SK-N-SH (cell line): ENCODE measurements around the gene ADPRHL1. TPM values are rescaled to one million over a fixed set of nuclear protein-coding genes. Genes with fewer than 3 reads are reported as not detected.

Experiments used
- CTCF ChIA-PET: fragments of 300-600, 350-600 bp; formaldehyde crosslinking; extraction: SDS; loops from one replicate; lab custom pipeline; 2021; lab: Yijun Ruan, JAX
- POLR2A ChIA-PET: fragments of 350-600 bp; sonication (Branson Sonifier 250); formaldehyde crosslinking; extraction: SDS; loops from one replicate; lab custom pipeline; 2020; ENCODE audit warnings: antibody characterized with exemption, inconsistent platforms; lab: Yijun Ruan, JAX
- DNase-seq: peaks from one replicate; pipeline ENCODE4 v3.0.0; 2012
- H2AFZ ChIP-seq: fragments of 200-600 bp; sonication (generic); 2 replicates; pipeline ENCODE4 v1.8.1; 2016; ENCODE audit warnings: antibody characterized with exemption, mild to moderate bottlenecking, low read depth
- H3F3A ChIP-seq: fragments of 200-600 bp; sonication (generic); replicated peaks from 2 replicates; pipeline ENCODE3; 2016; ENCODE audit warnings: antibody characterized with exemption, mild to moderate bottlenecking; ENCODE audit not compliant: insufficient read depth
- H3K27ac ChIP-seq, 2 experiments: fragments of 200-500 bp in 1 of 2; fragments of 200-600 bp in 1 of 2; sonication (Bioruptor generic) in 1 of 2; sonication (generic), shearing (Covaris generic) in 1 of 2; 2 replicates each; pipeline versions ENCODE4 v1.5.1 to v1.6.1; 2014 to 2016; ENCODE audit warnings: low read depth in 2 of 2, inconsistent platforms in 1 of 2, low read length in 1 of 2, mild to moderate bottlenecking in 1 of 2, mixed read lengths in 1 of 2
- H3K27me3 ChIP-seq: fragments of 200-600 bp; sonication (generic), shearing (Covaris generic); 2 replicates; pipeline ENCODE4 v1.6.1; 2016; ENCODE audit warnings: mixed run types; ENCODE audit not compliant: insufficient read depth
- H3K36me3 ChIP-seq, 2 experiments: fragments of 200-500 bp in 1 of 2; fragments of 200-600 bp in 1 of 2; sonication (Bioruptor generic) in 1 of 2; sonication (generic) in 1 of 2; replicated peaks in 1 of 2; 2 replicates each; pipeline versions ENCODE3 to v1.5.1; 2014 to 2016; ENCODE audit warnings: low read length in 1 of 2, mild to moderate bottlenecking in 1 of 2; ENCODE audit not compliant: insufficient read depth in 2 of 2, control insufficient read depth in 1 of 2
- H3K4me1 ChIP-seq, 2 experiments: fragments of 200-500 bp in 1 of 2; fragments of 200-600 bp in 1 of 2; sonication (Bioruptor generic) in 1 of 2; sonication (generic), shearing (Covaris generic) in 1 of 2; 2 replicates each; pipeline versions ENCODE4 v1.5.1 to v1.6.1; 2014 to 2016; ENCODE audit warnings: low read depth in 1 of 2, low read length in 1 of 2, mixed run types in 1 of 2; ENCODE audit not compliant: insufficient read depth in 2 of 2, control insufficient read depth in 1 of 2
- H3K4me2 ChIP-seq: fragments of 200-600 bp; sonication (generic), shearing (Covaris generic); 2 replicates; pipeline ENCODE4 v1.6.1; 2017; ENCODE audit warnings: mixed run types
- H3K4me3 ChIP-seq, 2 experiments: fragments of 200-500 bp in 1 of 2; fragments of 200-600 bp in 1 of 2; sonication (Bioruptor generic) in 1 of 2; sonication (generic), shearing (Covaris generic) in 1 of 2; 2 replicates each; pipeline versions ENCODE4 v1.5.1 to v1.8.1; 2014 to 2016; ENCODE audit warnings: low read depth in 2 of 2, inconsistent platforms in 1 of 2, low read length in 1 of 2, mild to moderate bottlenecking in 1 of 2, mixed read lengths in 1 of 2, moderate library complexity in 1 of 2
- H3K79me2 ChIP-seq: fragments of 200-600 bp; sonication (generic); 2 replicates; pipeline ENCODE4 v1.8.1; 2017; ENCODE audit warnings: mild to moderate bottlenecking; ENCODE audit not compliant: insufficient read depth
- H3K9ac ChIP-seq: fragments of 200-600 bp; sonication (generic); 2 replicates; pipeline ENCODE4 v1.6.1; 2017; ENCODE audit warnings: mixed run types
- H3K9me2 ChIP-seq: fragments of 200-600 bp; sonication (generic); 2 replicates; pipeline ENCODE4 v1.6.1; 2017; ENCODE audit warnings: mixed run types
- H3K9me3 ChIP-seq: fragments of 200-600 bp; sonication (generic); 2 replicates; pipeline ENCODE4 v1.6.1; 2017; ENCODE audit warnings: mixed run types, mild to moderate bottlenecking, moderate library complexity
- H4K20me1 ChIP-seq: fragments of 200-600 bp; sonication (generic); 2 replicates; pipeline ENCODE4 v1.6.1; 2017; ENCODE audit warnings: mild to moderate bottlenecking, mixed run types; ENCODE audit not compliant: insufficient read depth
- FOSL2 ChIP-seq: IDR thresholded peaks from 2 replicates; pipeline ENCODE4 v1.4.0; 2012; ENCODE audit warnings: low read depth, mild to moderate bottlenecking, moderate library complexity, borderline replicate concordance
- FOXJ3 ChIP-seq: sonication (generic); formaldehyde crosslinking; IDR thresholded peaks from 2 replicates; pipeline ENCODE4 v1.5.1; 2020; ENCODE audit warnings: mild to moderate bottlenecking, missing genetic modification reagents
- GABPA ChIP-seq: IDR thresholded peaks from 2 replicates; pipeline ENCODE4 v1.4.0; 2012; ENCODE audit warnings: low read depth, mild to moderate bottlenecking
- MXI1 ChIP-seq: IDR thresholded peaks from 2 replicates; pipeline ENCODE4 v1.6.1; 2012; ENCODE audit warnings: mild to moderate bottlenecking, low read depth, low read length, improper control_type of control experiment
- NFIC ChIP-seq: IDR thresholded peaks from 2 replicates; pipeline ENCODE4 v1.4.0; 2012; ENCODE audit warnings: borderline replicate concordance
- NRF1 ChIP-seq: IDR thresholded peaks from 2 replicates; pipeline ENCODE4 v1.6.1; 2012; ENCODE audit warnings: low read depth, mild to moderate bottlenecking, low read length
- RCOR1 ChIP-seq: fragments of 150-350 bp; IDR thresholded peaks from 2 replicates; pipeline ENCODE4 v1.6.1; 2017; ENCODE audit warnings: antibody characterized with exemption, low read length
- RFX5 ChIP-seq: IDR thresholded peaks from 2 replicates; pipeline ENCODE4 v1.6.1; 2012; ENCODE audit warnings: mild to moderate bottlenecking, improper control_type of control experiment, low read length
- SIN3A ChIP-seq: IDR thresholded peaks from 2 replicates; pipeline ENCODE4 v1.6.1; 2012; ENCODE audit warnings: low read depth, mild to moderate bottlenecking, low read length, moderate library complexity, borderline replicate concordance
- TAF1 ChIP-seq: IDR thresholded peaks from 2 replicates; pipeline ENCODE4 v1.6.1; 2012; ENCODE audit warnings: low read depth, mild to moderate bottlenecking, low read length, moderate library complexity, borderline replicate concordance
- TEAD4 ChIP-seq: IDR thresholded peaks from 2 replicates; pipeline ENCODE4 v1.4.0; 2012; ENCODE audit warnings: mild to moderate bottlenecking, borderline replicate concordance; ENCODE audit not compliant: insufficient read depth
- WGBS: methylation state at CpG from one replicate; pipeline ENCODE4 v1.1.6; 2017; ENCODE audit warnings: low lambda C conversion rate; 5-methylcytosine and 5-hydroxymethylcytosine counted together
- polyA plus RNA-seq, 3 experiments: library from polyadenylated mRNA; depleted of rRNA; stranded (reverse); fragments of >200 nt; gene quantifications; 2 replicates each; pipeline ENCODE4 v1.2.3, GENCODE V29; 2012
- TF ChIP-seq, protein P1 (sequence below): fragments of 150-350 bp; IDR thresholded peaks from 2 replicates; pipeline ENCODE4 v1.6.1; 2017; ENCODE audit warnings: antibody characterized with exemption, low read length, low read depth, borderline replicate concordance
- TF ChIP-seq, protein P2 (sequence below): fragments of 150-350 bp; IDR thresholded peaks from 2 replicates; pipeline ENCODE4 v1.6.1; 2016; ENCODE audit warnings: mild to moderate bottlenecking, low read depth, low read length
- TF ChIP-seq, protein P3 (sequence below): IDR thresholded peaks from 2 replicates; pipeline ENCODE4; 2012
- TF ChIP-seq, protein P4 (sequence below): fragments of 200-600 bp; sonication (generic); IDR thresholded peaks from 2 replicates; pipeline ENCODE4 v1.6.1; 2017; ENCODE audit warnings: antibody characterized with exemption, mild to moderate bottlenecking, moderate library complexity

Gene ADPRHL1
- polyA plus RNA-seq, 1 of the 3 experiments (the other 2 are of a cell fraction), result 1.0 TPM

DNA sequence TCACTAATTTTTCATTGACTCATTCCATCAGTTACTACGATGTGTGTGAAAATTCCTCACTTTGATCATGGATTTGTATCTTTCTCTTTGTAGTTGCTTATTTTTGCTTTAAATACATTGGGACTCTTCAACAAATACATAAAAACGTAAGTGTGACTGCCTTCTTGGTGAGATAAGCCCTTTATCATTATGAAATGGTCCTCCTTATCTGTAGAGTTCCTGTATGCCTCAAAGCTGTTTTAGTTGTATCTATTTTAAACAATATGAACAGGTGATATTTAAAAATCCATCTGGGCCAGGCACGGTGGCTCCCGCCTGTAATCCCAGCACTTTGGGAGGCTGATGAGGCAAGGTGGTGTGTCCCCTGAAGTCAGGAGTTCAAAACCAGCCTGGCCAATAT is 25.9 kb upstream of the ADPRHL1 start:
- no peaks in the 10 kb centered on the region for H3F3A ChIP-seq
- H4K20me1 ChIP-seq, result 0 out of 2 replicates have a peak, but pooled peaks cover 6% of the 10 kb centered on the region
- peaks cover 37% of the 10 kb centered on the region; the same call in 1 of the 2 replicates for H3K79me2 ChIP-seq
- CTCF ChIA-PET, result interaction anchor here (1.1 to 3.5 kb wide), 4 partner anchors 10 to 21 kb away, joined by 3 to 21 read pairs (median 8); no protein-coding TSS in a partner anchor
- no peak overlapping the region for H3K27ac ChIP-seq
- H3K9ac ChIP-seq, result no peak overlapping the region
- no peak for TF ChIP-seq GABPA
- no peak for TF ChIP-seq RFX5
- TF ChIP-seq SIN3A, result no peak
- no peaks in the 10 kb centered on the region; a peak in 1 of 4 replicates for H3K4me1 ChIP-seq
- peaks cover 57 to 60% of the 10 kb centered on the region in 2 experiments for H3K36me3 ChIP-seq
- no peaks in the 10 kb centered on the region; the same call in 1 of the 2 replicates for H3K9me3 ChIP-seq
- H3K9me2 ChIP-seq, result no peaks in the 10 kb centered on the region
- H2AFZ ChIP-seq, result no peak overlapping the region
- H3K4me3 ChIP-seq, result no peak overlapping the region
- DNase-seq, result no peak
- no peaks in the 10 kb centered on the region for H3K27me3 ChIP-seq
- POLR2A ChIA-PET, result no interaction called here
- no peak overlapping the region for H3K4me2 ChIP-seq
- 80% methylated on average over 4 of the region's 4 CpGs for WGBS

DNA sequence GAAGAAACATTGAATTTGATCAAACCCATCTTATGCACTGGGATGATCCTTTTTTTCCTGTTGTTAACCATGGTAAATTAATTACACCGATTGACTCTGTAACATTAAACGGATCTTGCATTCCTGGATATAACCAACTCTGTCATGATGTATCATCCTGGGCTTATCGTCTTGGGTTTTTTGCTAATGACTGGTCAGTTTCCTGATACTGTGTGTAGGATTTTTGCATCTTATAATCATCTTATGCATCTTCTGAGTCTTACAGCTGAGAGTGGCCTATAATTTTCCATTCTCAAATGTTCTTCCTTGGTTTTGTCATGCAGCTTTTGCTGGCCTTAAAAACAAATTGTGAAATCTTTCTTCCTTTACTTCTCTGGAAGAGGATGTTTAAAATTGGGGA is 24.4 kb upstream of the ADPRHL1 start:
- Histone ChIP-seq H2AFZ (no peak overlapping the region), H3K27me3 (no peaks in the 10 kb centered on the region), H3K4me2 (no peak overlapping the region), H3K27ac (no peak overlapping the region), H3K36me3 (peaks cover 57% of the 10 kb centered on the region in 2 experiments), H3K9me3 (no peaks in the 10 kb centered on the region; the same call in 1 of the 2 replicates), H3K9ac (no peak overlapping the region), H4K20me1 (no peaks in the 10 kb centered on the region), H3K79me2 (peaks cover 22% of the 10 kb centered on the region; the same call in 1 of the 2 replicates), H3F3A (no peaks in the 10 kb centered on the region), H3K9me2 (no peaks in the 10 kb centered on the region), H3K4me1 (no peaks in the 10 kb centered on the region; a peak in 1 of 4 replicates), H3K4me3 (no peak overlapping the region)
- TF ChIP-seq NRF1 (no peak), MXI1 (no peak), FOXJ3 (CRISPR knock-in tag) (no peak), TEAD4 (no peak), TAF1 (no peak), NFIC (no peak), RCOR1 (no peak), FOSL2 (no peak)
- TF ChIP-seq, protein P1, sequence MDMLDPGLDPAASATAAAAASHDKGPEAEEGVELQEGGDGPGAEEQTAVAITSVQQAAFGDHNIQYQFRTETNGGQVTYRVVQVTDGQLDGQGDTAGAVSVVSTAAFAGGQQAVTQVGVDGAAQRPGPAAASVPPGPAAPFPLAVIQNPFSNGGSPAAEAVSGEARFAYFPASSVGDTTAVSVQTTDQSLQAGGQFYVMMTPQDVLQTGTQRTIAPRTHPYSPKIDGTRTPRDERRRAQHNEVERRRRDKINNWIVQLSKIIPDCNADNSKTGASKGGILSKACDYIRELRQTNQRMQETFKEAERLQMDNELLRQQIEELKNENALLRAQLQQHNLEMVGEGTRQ, result no peak
- TF ChIP-seq, protein P2, sequence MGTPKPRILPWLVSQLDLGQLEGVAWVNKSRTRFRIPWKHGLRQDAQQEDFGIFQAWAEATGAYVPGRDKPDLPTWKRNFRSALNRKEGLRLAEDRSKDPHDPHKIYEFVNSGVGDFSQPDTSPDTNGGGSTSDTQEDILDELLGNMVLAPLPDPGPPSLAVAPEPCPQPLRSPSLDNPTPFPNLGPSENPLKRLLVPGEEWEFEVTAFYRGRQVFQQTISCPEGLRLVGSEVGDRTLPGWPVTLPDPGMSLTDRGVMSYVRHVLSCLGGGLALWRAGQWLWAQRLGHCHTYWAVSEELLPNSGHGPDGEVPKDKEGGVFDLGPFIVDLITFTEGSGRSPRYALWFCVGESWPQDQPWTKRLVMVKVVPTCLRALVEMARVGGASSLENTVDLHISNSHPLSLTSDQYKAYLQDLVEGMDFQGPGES, result no peak
- TF ChIP-seq, protein P3, sequence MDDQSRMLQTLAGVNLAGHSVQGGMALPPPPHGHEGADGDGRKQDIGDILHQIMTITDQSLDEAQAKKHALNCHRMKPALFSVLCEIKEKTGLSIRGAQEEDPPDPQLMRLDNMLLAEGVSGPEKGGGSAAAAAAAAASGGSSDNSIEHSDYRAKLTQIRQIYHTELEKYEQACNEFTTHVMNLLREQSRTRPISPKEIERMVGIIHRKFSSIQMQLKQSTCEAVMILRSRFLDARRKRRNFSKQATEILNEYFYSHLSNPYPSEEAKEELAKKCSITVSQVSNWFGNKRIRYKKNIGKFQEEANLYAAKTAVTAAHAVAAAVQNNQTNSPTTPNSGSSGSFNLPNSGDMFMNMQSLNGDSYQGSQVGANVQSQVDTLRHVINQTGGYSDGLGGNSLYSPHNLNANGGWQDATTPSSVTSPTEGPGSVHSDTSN, result no peak
- TF ChIP-seq, protein P4, sequence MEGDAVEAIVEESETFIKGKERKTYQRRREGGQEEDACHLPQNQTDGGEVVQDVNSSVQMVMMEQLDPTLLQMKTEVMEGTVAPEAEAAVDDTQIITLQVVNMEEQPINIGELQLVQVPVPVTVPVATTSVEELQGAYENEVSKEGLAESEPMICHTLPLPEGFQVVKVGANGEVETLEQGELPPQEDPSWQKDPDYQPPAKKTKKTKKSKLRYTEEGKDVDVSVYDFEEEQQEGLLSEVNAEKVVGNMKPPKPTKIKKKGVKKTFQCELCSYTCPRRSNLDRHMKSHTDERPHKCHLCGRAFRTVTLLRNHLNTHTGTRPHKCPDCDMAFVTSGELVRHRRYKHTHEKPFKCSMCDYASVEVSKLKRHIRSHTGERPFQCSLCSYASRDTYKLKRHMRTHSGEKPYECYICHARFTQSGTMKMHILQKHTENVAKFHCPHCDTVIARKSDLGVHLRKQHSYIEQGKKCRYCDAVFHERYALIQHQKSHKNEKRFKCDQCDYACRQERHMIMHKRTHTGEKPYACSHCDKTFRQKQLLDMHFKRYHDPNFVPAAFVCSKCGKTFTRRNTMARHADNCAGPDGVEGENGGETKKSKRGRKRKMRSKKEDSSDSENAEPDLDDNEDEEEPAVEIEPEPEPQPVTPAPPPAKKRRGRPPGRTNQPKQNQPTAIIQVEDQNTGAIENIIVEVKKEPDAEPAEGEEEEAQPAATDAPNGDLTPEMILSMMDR, result no peak
- ChIA-PET CTCF (interaction anchor here (0.6 to 3.5 kb wide), 5 partner anchors 12 to 84 kb away, joined by 3 to 21 read pairs (median 7); no protein-coding TSS in a partner anchor), POLR2A (no interaction called here)
- DNase-seq, result no peak
- 91% methylated on average over 3 of the region's 3 CpGs for WGBS
